Measurements from ENCODE around the gene PTPRN2. TPM values are rescaled to one million over a fixed set of nuclear protein-coding genes. Genes with fewer than 3 reads are reported as not detected.
A peak's percentile ranks its signal among the peaks of the same experiment; 100 is the strongest.

PTPRN2 gene
- polyA plus RNA-seq, 1 experiment: 0.31 TPM

DNA sequence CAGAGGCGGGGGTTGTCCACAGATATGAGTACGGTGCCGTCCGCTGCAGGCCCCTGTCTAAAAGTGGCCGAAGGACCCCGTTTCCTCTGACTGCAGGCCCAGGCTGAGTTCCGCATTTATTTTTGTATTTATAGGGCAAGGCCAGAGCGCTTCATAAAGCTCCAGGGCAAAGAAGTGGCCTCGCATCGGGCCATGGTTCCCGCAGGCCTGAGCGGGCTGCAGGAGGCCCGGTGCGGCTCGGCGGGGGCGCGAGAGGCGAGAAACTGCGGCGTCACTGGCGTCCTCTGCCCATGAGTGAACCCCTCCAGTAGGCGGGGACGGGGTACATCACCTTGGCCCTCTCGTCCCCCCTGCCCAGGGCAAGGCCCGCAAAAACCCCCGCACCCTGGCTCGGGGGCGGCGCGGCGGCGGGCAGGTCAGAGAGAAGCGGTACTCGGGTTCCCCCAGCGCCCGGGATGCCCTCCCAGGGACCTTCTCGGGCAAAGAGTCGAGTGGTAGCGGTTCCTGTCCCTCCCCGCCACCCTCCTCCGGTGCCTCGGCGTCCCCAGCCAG lies 895.1 kb downstream of the PTPRN2 start:
- H3K4me3 ChIP-seq (ENCODE audit: low read depth, low read length): no peak overlapping the region
- CTCF ChIA-PET: no interaction called here
- POLR2A ChIA-PET: no interaction called here
- no peak for DNase-seq (ENCODE audit: low read depth)
- TF ChIP-seq, protein P1, sequence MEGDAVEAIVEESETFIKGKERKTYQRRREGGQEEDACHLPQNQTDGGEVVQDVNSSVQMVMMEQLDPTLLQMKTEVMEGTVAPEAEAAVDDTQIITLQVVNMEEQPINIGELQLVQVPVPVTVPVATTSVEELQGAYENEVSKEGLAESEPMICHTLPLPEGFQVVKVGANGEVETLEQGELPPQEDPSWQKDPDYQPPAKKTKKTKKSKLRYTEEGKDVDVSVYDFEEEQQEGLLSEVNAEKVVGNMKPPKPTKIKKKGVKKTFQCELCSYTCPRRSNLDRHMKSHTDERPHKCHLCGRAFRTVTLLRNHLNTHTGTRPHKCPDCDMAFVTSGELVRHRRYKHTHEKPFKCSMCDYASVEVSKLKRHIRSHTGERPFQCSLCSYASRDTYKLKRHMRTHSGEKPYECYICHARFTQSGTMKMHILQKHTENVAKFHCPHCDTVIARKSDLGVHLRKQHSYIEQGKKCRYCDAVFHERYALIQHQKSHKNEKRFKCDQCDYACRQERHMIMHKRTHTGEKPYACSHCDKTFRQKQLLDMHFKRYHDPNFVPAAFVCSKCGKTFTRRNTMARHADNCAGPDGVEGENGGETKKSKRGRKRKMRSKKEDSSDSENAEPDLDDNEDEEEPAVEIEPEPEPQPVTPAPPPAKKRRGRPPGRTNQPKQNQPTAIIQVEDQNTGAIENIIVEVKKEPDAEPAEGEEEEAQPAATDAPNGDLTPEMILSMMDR (IDR thresholded peaks at IDR 0.05; ENCODE audit: insufficient read depth, low read depth, low read length): no peak
- no peaks in the 10 kb centered on the region for H3K36me3 ChIP-seq (ENCODE audit: control insufficient read depth, insufficient read depth, low read length)
- H3K27me3 ChIP-seq (ENCODE audit: control insufficient read depth, insufficient read depth, low read length): 0 out of 2 replicates have a peak, but pooled peaks cover 5% of the 10 kb centered on the region

DNA sequence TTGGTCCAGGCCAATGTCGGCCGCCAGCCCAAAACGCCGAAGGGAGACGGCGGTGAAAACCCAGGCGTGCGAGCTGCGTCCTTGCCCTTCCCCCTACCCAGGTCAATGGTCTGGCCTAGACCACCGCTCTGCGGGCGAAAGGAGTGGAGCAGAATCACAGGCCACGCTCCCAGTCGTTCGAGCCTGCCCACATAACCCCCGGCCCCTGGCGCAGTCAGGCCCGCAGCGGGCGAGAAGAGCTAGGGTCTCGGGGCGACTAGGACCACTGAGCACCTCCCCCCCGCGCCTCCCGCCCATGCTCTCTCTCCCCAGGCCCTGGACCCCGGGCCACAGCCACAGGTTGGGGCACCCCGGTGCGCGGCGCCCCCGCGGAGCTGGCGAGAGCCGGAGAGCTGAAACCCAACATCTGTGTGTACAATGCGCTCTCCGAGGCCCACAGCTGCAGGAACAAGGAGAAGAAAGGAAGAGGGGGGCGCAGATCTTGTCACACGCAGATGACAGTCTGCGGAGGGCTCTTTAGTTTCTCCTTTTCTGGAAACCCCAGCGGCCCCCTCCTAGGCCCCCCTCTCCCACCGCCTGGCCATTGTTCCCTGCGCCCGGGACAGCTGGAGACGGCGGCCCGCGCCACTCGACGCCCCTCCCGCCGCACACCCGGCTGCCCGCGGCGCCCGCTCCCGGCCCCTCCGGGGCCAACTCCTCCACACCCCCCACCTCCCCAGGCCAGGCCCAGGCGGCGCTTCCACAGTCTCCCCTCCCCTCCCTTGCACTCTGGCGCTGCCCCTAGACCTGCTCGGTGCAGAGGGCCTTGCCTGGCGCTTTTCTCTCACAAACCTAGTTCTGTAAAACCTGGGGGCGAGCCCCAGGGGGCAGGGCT lies 895.8 kb downstream of the PTPRN2 start:
- no peak for DNase-seq (ENCODE audit: low read depth)

DNA sequence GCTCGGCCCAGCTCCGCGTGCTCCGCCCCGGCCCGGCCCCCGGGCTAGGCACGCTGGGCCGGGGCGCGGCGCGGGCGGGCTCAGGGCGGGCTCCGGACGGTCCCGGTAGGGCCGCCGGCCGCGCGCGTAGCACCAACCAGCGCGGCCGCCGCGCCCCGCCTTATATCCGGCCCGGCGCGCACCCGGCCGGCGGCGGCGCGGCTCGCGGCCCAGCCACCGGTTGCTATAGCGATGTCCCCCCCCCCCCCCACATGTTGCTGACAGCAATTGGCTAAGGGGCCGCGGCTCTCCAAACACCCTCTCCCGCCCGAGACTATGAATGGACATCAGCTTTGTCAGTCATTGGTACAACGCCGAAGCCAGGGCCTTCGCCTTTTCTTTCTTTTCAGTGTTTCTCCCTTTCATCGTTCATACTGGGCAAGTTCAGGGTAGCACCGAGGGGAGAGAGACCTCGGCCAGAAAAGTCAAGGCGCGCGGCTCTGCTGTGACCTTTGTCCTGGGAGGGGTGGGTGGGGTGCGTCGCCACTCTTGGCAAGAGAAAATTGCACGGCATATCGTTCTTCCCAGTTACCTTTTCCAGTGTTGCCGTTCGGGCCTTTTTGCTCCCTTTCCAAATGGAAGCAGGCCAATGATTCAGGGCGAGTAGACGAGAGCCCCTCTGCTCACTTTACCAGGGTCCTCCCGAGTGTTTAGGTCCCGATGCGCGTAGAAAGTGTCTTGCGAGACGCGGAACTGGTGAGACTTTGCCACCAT lies 896.6 kb downstream of the PTPRN2 start:
- H3K36me3 ChIP-seq (ENCODE audit: control insufficient read depth, insufficient read depth, low read length): no peaks in the 10 kb centered on the region
- ChIA-PET POLR2A (no interaction called here), CTCF (no interaction called here)
- TF ChIP-seq, protein P1 (IDR thresholded peaks at IDR 0.05; ENCODE audit: insufficient read depth, low read depth, low read length): no peak
- H3K27me3 ChIP-seq (ENCODE audit: control insufficient read depth, insufficient read depth, low read length): 0 out of 2 replicates have a peak, but pooled peaks cover 5% of the 10 kb centered on the region
- peak overlapping the region; percentile 11; the same call in 1 of the 2 replicates for H3K4me3 ChIP-seq (ENCODE audit: low read depth, low read length)
- DNase-seq (ENCODE audit: low read depth): peak; percentile 19

More for the DNA sequence above, 895.8 kb downstream of the PTPRN2 start:
- POLR2A ChIA-PET: no interaction called here
- Histone ChIP-seq H3K27me3 (ENCODE audit: control insufficient read depth, insufficient read depth, low read length) (0 out of 2 replicates have a peak, but pooled peaks cover 5% of the 10 kb centered on the region), H3K36me3 (ENCODE audit: control insufficient read depth, insufficient read depth, low read length) (no peaks in the 10 kb centered on the region), H3K4me3 (ENCODE audit: low read depth, low read length) (no peak overlapping the region; the same call in 1 of the 2 replicates)
- CTCF ChIA-PET: no interaction called here
- TF ChIP-seq, protein P1 (IDR thresholded peaks at IDR 0.05; ENCODE audit: insufficient read depth, low read depth, low read length): no peak

DNA sequence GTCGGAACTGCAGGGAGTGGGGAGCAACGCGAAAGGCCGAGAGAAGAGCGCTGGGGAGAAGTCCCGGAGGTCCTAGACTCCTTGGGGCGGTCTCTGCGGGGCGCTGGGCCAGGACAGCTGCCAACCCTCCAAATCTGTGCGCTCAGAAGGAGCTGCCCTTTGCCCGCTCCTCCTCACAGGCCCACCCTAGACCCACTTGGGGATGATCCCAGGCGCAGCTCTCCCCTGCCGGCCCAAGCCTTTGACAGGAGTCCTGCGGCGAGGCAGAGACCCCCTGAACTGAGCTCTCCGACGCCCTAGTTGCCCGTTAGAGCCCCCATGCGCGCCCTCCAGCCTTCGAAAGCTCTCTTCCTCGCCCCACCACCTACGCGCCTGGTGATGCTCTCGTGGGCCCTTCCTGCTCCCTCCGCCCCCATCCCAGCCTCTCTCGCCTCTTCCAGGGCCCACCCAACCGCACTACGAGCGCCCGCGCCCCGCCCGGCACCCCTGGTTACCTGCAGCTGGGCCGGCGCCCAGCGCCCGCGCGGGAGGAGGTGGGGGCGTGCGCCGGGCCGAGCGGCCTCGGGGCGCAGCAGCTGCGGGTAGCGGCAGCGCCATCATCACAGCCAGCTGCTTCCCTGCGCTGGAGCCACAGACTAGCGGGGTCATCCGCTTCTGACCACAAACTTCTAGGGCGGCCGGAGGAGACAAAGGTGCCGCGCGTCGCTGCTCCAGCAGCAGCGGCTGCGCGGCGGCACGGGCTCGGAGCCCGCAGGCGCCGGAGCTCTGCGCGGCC lies 897.4 kb downstream of the PTPRN2 start:
- ChIA-PET CTCF (no interaction called here), POLR2A (no interaction called here)
- H3K36me3 ChIP-seq (ENCODE audit: control insufficient read depth, insufficient read depth, low read length): no peaks in the 10 kb centered on the region
- no peak for DNase-seq (ENCODE audit: low read depth)
- H3K27me3 ChIP-seq (ENCODE audit: control insufficient read depth, insufficient read depth, low read length): 0 out of 2 replicates have a peak, but pooled peaks cover 5% of the 10 kb centered on the region
- TF ChIP-seq, protein P1 (IDR thresholded peaks at IDR 0.05; ENCODE audit: insufficient read depth, low read depth, low read length): no peak
- peak overlapping the region; percentile 44 for H3K4me3 ChIP-seq (ENCODE audit: low read depth, low read length)

All from BJ (cell line).